ENCODE data around the gene TRAPPC11. TPM values are rescaled to one million over a fixed set of nuclear protein-coding genes. Genes with fewer than 3 reads are reported as not detected.

Gene TRAPPC11
- total and polyA plus RNA-seq, 9 of the 15 experiments (the other 6 are each of a cell fraction or from before 2014, with no cell fraction given): 11.6 to 49.0 (median 28.7) TPM

DNA sequence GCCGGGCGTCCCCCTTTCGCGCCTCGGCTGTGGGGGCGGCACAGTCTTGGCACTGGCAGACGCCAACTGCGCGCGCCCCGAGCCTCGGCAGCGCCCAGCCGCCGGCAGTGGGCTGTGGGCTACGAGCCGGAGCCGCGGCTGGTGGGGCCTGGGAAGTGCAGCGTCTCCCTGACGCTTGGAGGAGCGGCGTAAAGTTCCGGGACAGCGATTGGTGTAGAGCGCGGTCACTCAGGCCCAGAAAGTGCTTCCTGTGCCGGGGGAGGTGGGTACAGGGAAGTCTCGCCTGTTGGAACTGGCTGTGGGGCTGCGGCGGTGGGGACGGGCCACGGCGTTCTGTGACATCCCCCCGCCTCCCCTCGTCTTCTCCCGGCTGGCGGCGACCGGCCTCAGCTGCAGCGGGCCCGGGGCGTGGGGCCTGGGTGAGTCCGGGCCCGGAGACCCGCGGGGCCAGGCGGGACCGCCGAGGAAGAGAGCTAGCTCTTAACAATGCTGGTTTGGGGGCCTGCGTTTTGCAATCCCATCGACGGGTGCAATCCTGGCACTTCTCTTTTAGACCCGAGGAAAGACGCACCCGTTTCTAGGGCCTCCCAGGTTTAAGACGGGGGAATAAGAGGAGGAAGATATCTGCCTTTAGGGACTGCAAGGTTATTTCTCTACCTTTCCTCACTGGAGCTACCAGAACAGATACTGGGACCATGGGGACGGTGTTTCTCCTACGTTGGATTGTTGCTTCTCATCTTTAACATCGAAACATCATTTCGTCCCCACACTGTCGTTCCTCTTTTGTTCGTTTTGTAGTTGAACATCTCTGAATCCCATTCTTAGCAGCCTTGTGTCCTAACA, at the start of gene TRAPPC11, which contains the start of gene RWDD4 (continued):
- TF ChIP-seq, protein P1, sequence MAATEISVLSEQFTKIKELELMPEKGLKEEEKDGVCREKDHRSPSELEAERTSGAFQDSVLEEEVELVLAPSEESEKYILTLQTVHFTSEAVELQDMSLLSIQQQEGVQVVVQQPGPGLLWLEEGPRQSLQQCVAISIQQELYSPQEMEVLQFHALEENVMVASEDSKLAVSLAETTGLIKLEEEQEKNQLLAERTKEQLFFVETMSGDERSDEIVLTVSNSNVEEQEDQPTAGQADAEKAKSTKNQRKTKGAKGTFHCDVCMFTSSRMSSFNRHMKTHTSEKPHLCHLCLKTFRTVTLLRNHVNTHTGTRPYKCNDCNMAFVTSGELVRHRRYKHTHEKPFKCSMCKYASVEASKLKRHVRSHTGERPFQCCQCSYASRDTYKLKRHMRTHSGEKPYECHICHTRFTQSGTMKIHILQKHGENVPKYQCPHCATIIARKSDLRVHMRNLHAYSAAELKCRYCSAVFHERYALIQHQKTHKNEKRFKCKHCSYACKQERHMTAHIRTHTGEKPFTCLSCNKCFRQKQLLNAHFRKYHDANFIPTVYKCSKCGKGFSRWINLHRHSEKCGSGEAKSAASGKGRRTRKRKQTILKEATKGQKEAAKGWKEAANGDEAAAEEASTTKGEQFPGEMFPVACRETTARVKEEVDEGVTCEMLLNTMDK (IDR thresholded peaks at IDR 0.05; ENCODE audit: borderline replicate concordance, insufficient read depth, low read depth, low read length, poor library complexity, severe bottlenecking): no peak
- TF ChIP-seq SUPT5H (IDR thresholded peaks at IDR 0.05) (peak; percentile 86), NFRKB (IDR thresholded peaks at IDR 0.05; ENCODE audit: low read depth) (no peak), POLR2H (tag; IDR thresholded peaks at IDR 0.05; ENCODE audit: low read depth) (no peak; the same call in 1 of the 2 replicates)
- TF ChIP-seq, protein P2, sequence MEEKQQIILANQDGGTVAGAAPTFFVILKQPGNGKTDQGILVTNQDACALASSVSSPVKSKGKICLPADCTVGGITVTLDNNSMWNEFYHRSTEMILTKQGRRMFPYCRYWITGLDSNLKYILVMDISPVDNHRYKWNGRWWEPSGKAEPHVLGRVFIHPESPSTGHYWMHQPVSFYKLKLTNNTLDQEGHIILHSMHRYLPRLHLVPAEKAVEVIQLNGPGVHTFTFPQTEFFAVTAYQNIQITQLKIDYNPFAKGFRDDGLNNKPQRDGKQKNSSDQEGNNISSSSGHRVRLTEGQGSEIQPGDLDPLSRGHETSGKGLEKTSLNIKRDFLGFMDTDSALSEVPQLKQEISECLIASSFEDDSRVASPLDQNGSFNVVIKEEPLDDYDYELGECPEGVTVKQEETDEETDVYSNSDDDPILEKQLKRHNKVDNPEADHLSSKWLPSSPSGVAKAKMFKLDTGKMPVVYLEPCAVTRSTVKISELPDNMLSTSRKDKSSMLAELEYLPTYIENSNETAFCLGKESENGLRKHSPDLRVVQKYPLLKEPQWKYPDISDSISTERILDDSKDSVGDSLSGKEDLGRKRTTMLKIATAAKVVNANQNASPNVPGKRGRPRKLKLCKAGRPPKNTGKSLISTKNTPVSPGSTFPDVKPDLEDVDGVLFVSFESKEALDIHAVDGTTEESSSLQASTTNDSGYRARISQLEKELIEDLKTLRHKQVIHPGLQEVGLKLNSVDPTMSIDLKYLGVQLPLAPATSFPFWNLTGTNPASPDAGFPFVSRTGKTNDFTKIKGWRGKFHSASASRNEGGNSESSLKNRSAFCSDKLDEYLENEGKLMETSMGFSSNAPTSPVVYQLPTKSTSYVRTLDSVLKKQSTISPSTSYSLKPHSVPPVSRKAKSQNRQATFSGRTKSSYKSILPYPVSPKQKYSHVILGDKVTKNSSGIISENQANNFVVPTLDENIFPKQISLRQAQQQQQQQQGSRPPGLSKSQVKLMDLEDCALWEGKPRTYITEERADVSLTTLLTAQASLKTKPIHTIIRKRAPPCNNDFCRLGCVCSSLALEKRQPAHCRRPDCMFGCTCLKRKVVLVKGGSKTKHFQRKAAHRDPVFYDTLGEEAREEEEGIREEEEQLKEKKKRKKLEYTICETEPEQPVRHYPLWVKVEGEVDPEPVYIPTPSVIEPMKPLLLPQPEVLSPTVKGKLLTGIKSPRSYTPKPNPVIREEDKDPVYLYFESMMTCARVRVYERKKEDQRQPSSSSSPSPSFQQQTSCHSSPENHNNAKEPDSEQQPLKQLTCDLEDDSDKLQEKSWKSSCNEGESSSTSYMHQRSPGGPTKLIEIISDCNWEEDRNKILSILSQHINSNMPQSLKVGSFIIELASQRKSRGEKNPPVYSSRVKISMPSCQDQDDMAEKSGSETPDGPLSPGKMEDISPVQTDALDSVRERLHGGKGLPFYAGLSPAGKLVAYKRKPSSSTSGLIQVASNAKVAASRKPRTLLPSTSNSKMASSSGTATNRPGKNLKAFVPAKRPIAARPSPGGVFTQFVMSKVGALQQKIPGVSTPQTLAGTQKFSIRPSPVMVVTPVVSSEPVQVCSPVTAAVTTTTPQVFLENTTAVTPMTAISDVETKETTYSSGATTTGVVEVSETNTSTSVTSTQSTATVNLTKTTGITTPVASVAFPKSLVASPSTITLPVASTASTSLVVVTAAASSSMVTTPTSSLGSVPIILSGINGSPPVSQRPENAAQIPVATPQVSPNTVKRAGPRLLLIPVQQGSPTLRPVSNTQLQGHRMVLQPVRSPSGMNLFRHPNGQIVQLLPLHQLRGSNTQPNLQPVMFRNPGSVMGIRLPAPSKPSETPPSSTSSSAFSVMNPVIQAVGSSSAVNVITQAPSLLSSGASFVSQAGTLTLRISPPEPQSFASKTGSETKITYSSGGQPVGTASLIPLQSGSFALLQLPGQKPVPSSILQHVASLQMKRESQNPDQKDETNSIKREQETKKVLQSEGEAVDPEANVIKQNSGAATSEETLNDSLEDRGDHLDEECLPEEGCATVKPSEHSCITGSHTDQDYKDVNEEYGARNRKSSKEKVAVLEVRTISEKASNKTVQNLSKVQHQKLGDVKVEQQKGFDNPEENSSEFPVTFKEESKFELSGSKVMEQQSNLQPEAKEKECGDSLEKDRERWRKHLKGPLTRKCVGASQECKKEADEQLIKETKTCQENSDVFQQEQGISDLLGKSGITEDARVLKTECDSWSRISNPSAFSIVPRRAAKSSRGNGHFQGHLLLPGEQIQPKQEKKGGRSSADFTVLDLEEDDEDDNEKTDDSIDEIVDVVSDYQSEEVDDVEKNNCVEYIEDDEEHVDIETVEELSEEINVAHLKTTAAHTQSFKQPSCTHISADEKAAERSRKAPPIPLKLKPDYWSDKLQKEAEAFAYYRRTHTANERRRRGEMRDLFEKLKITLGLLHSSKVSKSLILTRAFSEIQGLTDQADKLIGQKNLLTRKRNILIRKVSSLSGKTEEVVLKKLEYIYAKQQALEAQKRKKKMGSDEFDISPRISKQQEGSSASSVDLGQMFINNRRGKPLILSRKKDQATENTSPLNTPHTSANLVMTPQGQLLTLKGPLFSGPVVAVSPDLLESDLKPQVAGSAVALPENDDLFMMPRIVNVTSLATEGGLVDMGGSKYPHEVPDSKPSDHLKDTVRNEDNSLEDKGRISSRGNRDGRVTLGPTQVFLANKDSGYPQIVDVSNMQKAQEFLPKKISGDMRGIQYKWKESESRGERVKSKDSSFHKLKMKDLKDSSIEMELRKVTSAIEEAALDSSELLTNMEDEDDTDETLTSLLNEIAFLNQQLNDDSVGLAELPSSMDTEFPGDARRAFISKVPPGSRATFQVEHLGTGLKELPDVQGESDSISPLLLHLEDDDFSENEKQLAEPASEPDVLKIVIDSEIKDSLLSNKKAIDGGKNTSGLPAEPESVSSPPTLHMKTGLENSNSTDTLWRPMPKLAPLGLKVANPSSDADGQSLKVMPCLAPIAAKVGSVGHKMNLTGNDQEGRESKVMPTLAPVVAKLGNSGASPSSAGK (IDR thresholded peaks at IDR 0.05): no peak
